Kidney glomerular epithelial cell (primary cell): Measurements from ENCODE around the gene WDR49.
"Not testable (repeated sequence)": the region's sequence is repeated elsewhere in the genome, so short reads cannot be mapped to it uniquely, and the experiment has no call there.

Source experiments
- DNase-seq: peaks from one replicate; lab custom pipeline; 2025; lab: John Stamatoyannopoulos, UW

Gene WDR49

GRCh38 chr3:167614196-167614595 lies 39.5 kb downstream of the WDR49 start:
- not testable (repeated sequence) for DNase-seq

- DNase-seq, result no peak
Observed at GRCh38 chr3:167611718-167612117, 42.0 kb downstream of the WDR49 start.

- no peak for DNase-seq
Observed at GRCh38 chr3:167609156-167609555, 44.6 kb downstream of the WDR49 start.

- DNase-seq, result no peak
Observed at GRCh38 chr3:167606836-167607235, 46.9 kb downstream of the WDR49 start.

GRCh38 chr3:167605871-167606270 lies 47.9 kb downstream of the WDR49 start:
- no peak for DNase-seq

- DNase-seq, result no peak
Observed at GRCh38 chr3:167602041-167602440, 51.7 kb downstream of the WDR49 start.

GRCh38 chr3:167587651-167588050 lies 66.1 kb downstream of the WDR49 start:
- DNase-seq, result no peak

GRCh38 chr3:167575000-167575600 lies 78.6 kb downstream of the WDR49 start:
- no peak for DNase-seq

- no peak for DNase-seq
Observed at GRCh38 chr3:167572991-167573390, 80.8 kb downstream of the WDR49 start.

- no peak for DNase-seq
Observed at GRCh38 chr3:167568634-167569033, 85.1 kb downstream of the WDR49 start.

GRCh38 chr3:167565489-167565888 lies 88.3 kb downstream of the WDR49 start:
- DNase-seq, result no peak

- no peak for DNase-seq
Observed at GRCh38 chr3:167564612-167565011, 89.1 kb downstream of the WDR49 start.

GRCh38 chr3:167559924-167560323 lies 93.8 kb downstream of the WDR49 start:
- no peak for DNase-seq

GRCh38 chr3:167554898-167555297 lies 98.8 kb downstream of the WDR49 start:
- no peak for DNase-seq

GRCh38 chr3:167538081-167538480 lies 115.7 kb downstream of the WDR49 start:
- DNase-seq, result no peak

GRCh38 chr3:167521006-167521355 lies 132.8 kb downstream of the WDR49 start:
- DNase-seq, result no peak

GRCh38 chr3:167520266-167521005 lies 133.3 kb downstream of the WDR49 start:
- no peak for DNase-seq

- no peak for DNase-seq
Observed at GRCh38 chr3:167507954-167508353, 145.8 kb downstream of the WDR49 start.

- DNase-seq, result no peak
Observed at GRCh38 chr3:167502401-167502800, 151.3 kb downstream of the WDR49 start.

- DNase-seq, result no peak
Observed at GRCh38 chr3:167501941-167502340, 151.8 kb downstream of the WDR49 start.

- DNase-seq, result no peak
Observed at GRCh38 chr3:167497903-167498302, 155.8 kb downstream of the WDR49 start.

- DNase-seq, result no peak
Observed at GRCh38 chr3:167493244-167493643, 160.5 kb downstream of the WDR49 start.

- DNase-seq, result no peak
Observed at GRCh38 chr3:167491621-167492020, 162.1 kb downstream of the WDR49 start.

- DNase-seq, result no peak
Observed at GRCh38 chr3:167489571-167489970, 164.2 kb downstream of the WDR49 start.
